ENCODE results near the gene IL16.

- TF ChIP-seq EZH2phosphoT487 (IDR thresholded peaks at IDR 0.05; ENCODE audit: borderline replicate concordance, low read depth, low read length), result no peak
- TF ChIP-seq CTCF (conservative IDR thresholded peaks at IDR 0.05; ENCODE audit: low read length), result no peak
Measured at GRCh38 chr15:81170511-81170910, 26.2 kb upstream of the IL16 start.

Data from OCI-LY7 (cell line).